GM12878 (cell line): ENCODE results near the gene SPIB. TPM values are rescaled to one million over a fixed set of nuclear protein-coding genes. Genes with fewer than 3 reads are reported as not detected.

Source experiments
- EZH2 ChIP-seq: IDR thresholded peaks from 2 replicates; pipeline ENCODE4 v1.6.1; 2012; ENCODE audit warnings: low read depth, mild to moderate bottlenecking, control low read depth, inconsistent platforms, low read length, borderline replicate concordance; ENCODE audit not compliant: control insufficient read depth
- MTA3 ChIP-seq: IDR thresholded peaks from 2 replicates; pipeline ENCODE4 v1.6.1; 2012; ENCODE audit warnings: low read length, inconsistent platforms, borderline replicate concordance
- SMC3 ChIP-seq: IDR thresholded peaks from 2 replicates; pipeline ENCODE4 v1.6.1; 2011; ENCODE audit warnings: low read length, improper control_type of control experiment, borderline replicate concordance
- TCF7 ChIP-seq: IDR thresholded peaks from 2 replicates; pipeline ENCODE4 v1.6.1; 2014; ENCODE audit warnings: antibody characterized with exemption, borderline replicate concordance
- ZNF24 ChIP-seq: fragments of 450-650 bp; IDR thresholded peaks from 2 replicates; pipeline ENCODE4 v1.6.1; 2017; ENCODE audit warnings: antibody characterized with exemption, mild to moderate bottlenecking
- polyA plus RNA-seq, 11 experiments: library from polyadenylated mRNA; depleted of rRNA in 4 of 11; unstranded in 6 of 11; stranded (reverse) in 5 of 11; fragments of >200 nt; fragmentation: Nextera tagmentation in 4 of 11; fragmentation: Illumina TruSeq in 1 of 11; extraction: Ambion mirVana in 4 of 11; extraction: Trizol in 1 of 11; gene quantifications; 1 replicate in 1 of 11; 2 replicates in 10 of 11; pipeline versions ENCODE4 v1.2.1 to v1.2.3, GENCODE V29; 2011 to 2016; ENCODE audit warnings: inconsistent platforms in 2 of 11, missing spikeins in 2 of 11, low read depth in 1 of 11
- total RNA-seq, 4 experiments: library from RNA; depleted of rRNA in 3 of 4; stranded (reverse); fragments of >200 nt in 3 of 4; fragmentation: Illumina TruSeq in 1 of 4; extraction: Trizol in 1 of 4; gene quantifications; 2 replicates each; pipeline versions ENCODE4 v1.2.1 to v1.2.3, GENCODE V29; 2013 to 2021
- TF ChIP-seq, protein P1 (sequence below): IDR thresholded peaks from 2 replicates; pipeline ENCODE4 v1.6.1; 2011; ENCODE audit warnings: low read depth, low read length, improper control_type of control experiment, borderline replicate concordance
- TF ChIP-seq, protein P2 (sequence below): fragments of 450-650 bp; IDR thresholded peaks from 2 replicates; pipeline ENCODE4 v1.6.1; 2014; ENCODE audit warnings: mild to moderate bottlenecking
- TF ChIP-seq, protein P3 (sequence below): fragments of 450-650 bp; IDR thresholded peaks from 2 replicates; pipeline ENCODE4 v1.6.1; 2017; ENCODE audit warnings: mild to moderate bottlenecking, moderate library complexity
- TF ChIP-seq, protein P4 (sequence below): fragments of 150-350 bp; IDR thresholded peaks from 2 replicates; pipeline ENCODE4 v1.6.1; 2016; ENCODE audit warnings: low read depth, low read length

The SPIB gene
- total and polyA plus RNA-seq, 10 of the 15 experiments (the other 5 are each of a cell fraction or from before 2014, with no cell fraction given): 3.5 to 123 (median 56.0) TPM

DNA sequence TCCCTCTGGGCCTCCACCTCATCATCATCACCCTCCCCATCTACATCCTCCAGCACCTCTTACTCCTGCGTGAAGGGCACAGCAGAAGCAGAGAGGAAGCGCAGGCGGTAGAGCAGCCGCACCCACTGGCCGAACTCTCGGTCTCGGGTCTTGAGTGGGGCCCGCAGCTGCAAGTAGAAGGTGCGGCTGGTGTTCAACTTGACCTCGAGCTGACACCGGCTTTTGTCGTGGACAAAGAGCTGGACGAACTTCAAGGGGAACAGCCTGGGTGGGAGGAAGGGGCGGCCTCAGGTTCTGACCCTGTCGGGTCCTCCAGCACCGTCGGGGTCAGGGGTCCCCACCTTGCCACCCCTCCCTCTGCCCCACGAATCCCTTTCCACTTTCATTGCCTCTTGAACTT, 48.8 kb downstream of the SPIB start (continued):
- TF ChIP-seq, protein P1, sequence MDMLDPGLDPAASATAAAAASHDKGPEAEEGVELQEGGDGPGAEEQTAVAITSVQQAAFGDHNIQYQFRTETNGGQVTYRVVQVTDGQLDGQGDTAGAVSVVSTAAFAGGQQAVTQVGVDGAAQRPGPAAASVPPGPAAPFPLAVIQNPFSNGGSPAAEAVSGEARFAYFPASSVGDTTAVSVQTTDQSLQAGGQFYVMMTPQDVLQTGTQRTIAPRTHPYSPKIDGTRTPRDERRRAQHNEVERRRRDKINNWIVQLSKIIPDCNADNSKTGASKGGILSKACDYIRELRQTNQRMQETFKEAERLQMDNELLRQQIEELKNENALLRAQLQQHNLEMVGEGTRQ: no peak
- TF ChIP-seq SMC3: no peak
- TF ChIP-seq, protein P2, sequence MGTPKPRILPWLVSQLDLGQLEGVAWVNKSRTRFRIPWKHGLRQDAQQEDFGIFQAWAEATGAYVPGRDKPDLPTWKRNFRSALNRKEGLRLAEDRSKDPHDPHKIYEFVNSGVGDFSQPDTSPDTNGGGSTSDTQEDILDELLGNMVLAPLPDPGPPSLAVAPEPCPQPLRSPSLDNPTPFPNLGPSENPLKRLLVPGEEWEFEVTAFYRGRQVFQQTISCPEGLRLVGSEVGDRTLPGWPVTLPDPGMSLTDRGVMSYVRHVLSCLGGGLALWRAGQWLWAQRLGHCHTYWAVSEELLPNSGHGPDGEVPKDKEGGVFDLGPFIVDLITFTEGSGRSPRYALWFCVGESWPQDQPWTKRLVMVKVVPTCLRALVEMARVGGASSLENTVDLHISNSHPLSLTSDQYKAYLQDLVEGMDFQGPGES: no peak
- no peak for TF ChIP-seq EZH2
- TF ChIP-seq MTA3: no peak
- TF ChIP-seq, protein P3, sequence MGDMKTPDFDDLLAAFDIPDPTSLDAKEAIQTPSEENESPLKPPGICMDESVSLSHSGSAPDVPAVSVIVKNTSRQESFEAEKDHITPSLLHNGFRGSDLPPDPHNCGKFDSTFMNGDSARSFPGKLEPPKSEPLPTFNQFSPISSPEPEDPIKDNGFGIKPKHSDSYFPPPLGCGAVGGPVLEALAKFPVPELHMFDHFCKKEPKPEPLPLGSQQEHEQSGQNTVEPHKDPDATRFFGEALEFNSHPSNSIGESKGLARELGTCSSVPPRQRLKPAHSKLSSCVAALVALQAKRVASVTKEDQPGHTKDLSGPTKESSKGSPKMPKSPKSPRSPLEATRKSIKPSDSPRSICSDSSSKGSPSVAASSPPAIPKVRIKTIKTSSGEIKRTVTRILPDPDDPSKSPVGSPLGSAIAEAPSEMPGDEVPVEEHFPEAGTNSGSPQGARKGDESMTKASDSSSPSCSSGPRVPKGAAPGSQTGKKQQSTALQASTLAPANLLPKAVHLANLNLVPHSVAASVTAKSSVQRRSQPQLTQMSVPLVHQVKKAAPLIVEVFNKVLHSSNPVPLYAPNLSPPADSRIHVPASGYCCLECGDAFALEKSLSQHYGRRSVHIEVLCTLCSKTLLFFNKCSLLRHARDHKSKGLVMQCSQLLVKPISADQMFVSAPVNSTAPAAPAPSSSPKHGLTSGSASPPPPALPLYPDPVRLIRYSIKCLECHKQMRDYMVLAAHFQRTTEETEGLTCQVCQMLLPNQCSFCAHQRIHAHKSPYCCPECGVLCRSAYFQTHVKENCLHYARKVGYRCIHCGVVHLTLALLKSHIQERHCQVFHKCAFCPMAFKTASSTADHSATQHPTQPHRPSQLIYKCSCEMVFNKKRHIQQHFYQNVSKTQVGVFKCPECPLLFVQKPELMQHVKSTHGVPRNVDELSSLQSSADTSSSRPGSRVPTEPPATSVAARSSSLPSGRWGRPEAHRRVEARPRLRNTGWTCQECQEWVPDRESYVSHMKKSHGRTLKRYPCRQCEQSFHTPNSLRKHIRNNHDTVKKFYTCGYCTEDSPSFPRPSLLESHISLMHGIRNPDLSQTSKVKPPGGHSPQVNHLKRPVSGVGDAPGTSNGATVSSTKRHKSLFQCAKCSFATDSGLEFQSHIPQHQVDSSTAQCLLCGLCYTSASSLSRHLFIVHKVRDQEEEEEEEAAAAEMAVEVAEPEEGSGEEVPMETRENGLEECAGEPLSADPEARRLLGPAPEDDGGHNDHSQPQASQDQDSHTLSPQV: no peak
- TF ChIP-seq, protein P4, sequence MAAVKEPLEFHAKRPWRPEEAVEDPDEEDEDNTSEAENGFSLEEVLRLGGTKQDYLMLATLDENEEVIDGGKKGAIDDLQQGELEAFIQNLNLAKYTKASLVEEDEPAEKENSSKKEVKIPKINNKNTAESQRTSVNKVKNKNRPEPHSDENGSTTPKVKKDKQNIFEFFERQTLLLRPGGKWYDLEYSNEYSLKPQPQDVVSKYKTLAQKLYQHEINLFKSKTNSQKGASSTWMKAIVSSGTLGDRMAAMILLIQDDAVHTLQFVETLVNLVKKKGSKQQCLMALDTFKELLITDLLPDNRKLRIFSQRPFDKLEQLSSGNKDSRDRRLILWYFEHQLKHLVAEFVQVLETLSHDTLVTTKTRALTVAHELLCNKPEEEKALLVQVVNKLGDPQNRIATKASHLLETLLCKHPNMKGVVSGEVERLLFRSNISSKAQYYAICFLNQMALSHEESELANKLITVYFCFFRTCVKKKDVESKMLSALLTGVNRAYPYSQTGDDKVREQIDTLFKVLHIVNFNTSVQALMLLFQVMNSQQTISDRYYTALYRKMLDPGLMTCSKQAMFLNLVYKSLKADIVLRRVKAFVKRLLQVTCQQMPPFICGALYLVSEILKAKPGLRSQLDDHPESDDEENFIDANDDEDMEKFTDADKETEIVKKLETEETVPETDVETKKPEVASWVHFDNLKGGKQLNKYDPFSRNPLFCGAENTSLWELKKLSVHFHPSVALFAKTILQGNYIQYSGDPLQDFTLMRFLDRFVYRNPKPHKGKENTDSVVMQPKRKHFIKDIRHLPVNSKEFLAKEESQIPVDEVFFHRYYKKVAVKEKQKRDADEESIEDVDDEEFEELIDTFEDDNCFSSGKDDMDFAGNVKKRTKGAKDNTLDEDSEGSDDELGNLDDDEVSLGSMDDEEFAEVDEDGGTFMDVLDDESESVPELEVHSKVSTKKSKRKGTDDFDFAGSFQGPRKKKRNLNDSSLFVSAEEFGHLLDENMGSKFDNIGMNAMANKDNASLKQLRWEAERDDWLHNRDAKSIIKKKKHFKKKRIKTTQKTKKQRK: no peak
- no peak for TF ChIP-seq TCF7
- no peak for TF ChIP-seq ZNF24
